Effector memory CD8-positive, alpha-beta T cell (primary cell): ENCODE measurements around the gene STUM.
"Not testable (repeated sequence)": the region's sequence is repeated elsewhere in the genome, so short reads cannot be mapped to it uniquely, and the experiment has no call there.

Experiments
- ATAC-seq: fragments of 150-1000 bp; cut with Tn5 transposase; replicated peaks from 2 replicates; pipeline ENCODE4 v1.10.0; 2021; ENCODE audit warnings: mild to moderate bottlenecking, moderate library complexity
- DNase-seq, 3 experiments: peaks; one replicate each; pipeline ENCODE4 v3.0.0; 2021
- H3K27ac Mint-ChIP-seq, 2 donors: one replicate each; pipeline ENCODE4 v1.8.0; 2022; ENCODE audit warnings: mild to moderate bottlenecking in 2 of 2, mixed read lengths in 2 of 2, moderate library complexity in 2 of 2
- H3K27me3 Mint-ChIP-seq, 2 donors: one replicate each; pipeline ENCODE4 v1.8.0; 2022; ENCODE audit warnings: mixed read lengths in 2 of 2
- H3K36me3 Mint-ChIP-seq: one replicate; pipeline ENCODE4 v1.8.0; 2022; ENCODE audit warnings: mild to moderate bottlenecking, moderate library complexity, mixed read lengths; ENCODE audit not compliant: insufficient read depth
- H3K4me1 Mint-ChIP-seq, 2 donors: one replicate each; pipeline ENCODE4 v1.8.0; 2022; ENCODE audit warnings: low read depth in 2 of 2, mixed read lengths in 2 of 2
- H3K4me3 Mint-ChIP-seq, 2 donors: one replicate each; pipeline ENCODE4 v1.8.0; 2022; ENCODE audit warnings: mild to moderate bottlenecking in 2 of 2, mixed read lengths in 2 of 2, moderate library complexity in 2 of 2
- H3K9me3 Mint-ChIP-seq, 2 donors: one replicate each; pipeline ENCODE4 v1.8.0; 2022; ENCODE audit warnings: mixed read lengths in 2 of 2

STUM gene

GRCh38 chr1:226586650-226587422 lies 38.3 kb downstream of the STUM start:
- no peaks in the 10 kb centered on the region for H3K4me1 Mint-ChIP-seq
- no peaks in the 10 kb centered on the region for H3K36me3 Mint-ChIP-seq
- H3K9me3 Mint-ChIP-seq, result no peaks in the 10 kb centered on the region
- H3K4me3 Mint-ChIP-seq, result no peak overlapping the region
- peaks cover 12 to 25% of the 10 kb centered on the region in 2 donors for H3K27me3 Mint-ChIP-seq
- no peak for ATAC-seq
- no peak overlapping the region for H3K27ac Mint-ChIP-seq
- DNase-seq, result no peak

GRCh38 chr1:226588484-226588883 lies 39.9 kb downstream of the STUM start:
- DNase-seq (no peak), ATAC-seq (no peak)
- Mint-ChIP-seq H3K9me3 (no peaks in the 10 kb centered on the region), H3K4me1 (no peaks in the 10 kb centered on the region), H3K36me3 (no peaks in the 10 kb centered on the region), H3K4me3 (no peak overlapping the region), H3K27me3 (peaks cover 17 to 33% of the 10 kb centered on the region in 2 donors), H3K27ac (no peak overlapping the region)

GRCh38 chr1:226589008-226589733 lies 40.6 kb downstream of the STUM start:
- no peak overlapping the region for H3K4me3 Mint-ChIP-seq
- ATAC-seq (no peak), DNase-seq (no peak)
- H3K27ac Mint-ChIP-seq, result no peak overlapping the region
- H3K9me3 Mint-ChIP-seq, result no peaks in the 10 kb centered on the region
- H3K4me1 Mint-ChIP-seq, result no peaks in the 10 kb centered on the region
- peaks cover 24 to 40% of the 10 kb centered on the region in 2 donors for H3K27me3 Mint-ChIP-seq
- no peaks in the 10 kb centered on the region for H3K36me3 Mint-ChIP-seq

GRCh38 chr1:226590614-226591013 lies 42.0 kb downstream of the STUM start:
- ATAC-seq, result no peak
- Mint-ChIP-seq H3K36me3 (peaks cover 3% of the 10 kb centered on the region), H3K27me3 (peaks cover 27 to 48% of the 10 kb centered on the region in 2 donors), H3K27ac (no peak overlapping the region), H3K4me3 (no peak overlapping the region), H3K4me1 (no peaks in the 10 kb centered on the region), H3K9me3 (no peaks in the 10 kb centered on the region)
- no peak for DNase-seq

GRCh38 chr1:226593541-226593940 lies 45.0 kb downstream of the STUM start:
- Mint-ChIP-seq H3K36me3 (peaks cover 3% of the 10 kb centered on the region), H3K27ac (no peak overlapping the region), H3K4me1 (peaks cover 3 to 4% of the 10 kb centered on the region in 2 donors), H3K27me3 (peaks cover 27 to 60% of the 10 kb centered on the region in 2 donors), H3K4me3 (no peak overlapping the region), H3K9me3 (no peaks in the 10 kb centered on the region)
- no peak for DNase-seq
- no peak for ATAC-seq

- Mint-ChIP-seq H3K4me3 (no peak overlapping the region), H3K4me1 (peaks cover 3 to 4% of the 10 kb centered on the region in 2 donors), H3K27me3 (peaks cover 15 to 65% of the 10 kb centered on the region in 2 donors), H3K9me3 (no peaks in the 10 kb centered on the region), H3K27ac (no peak overlapping the region), H3K36me3 (peaks cover 8% of the 10 kb centered on the region)
- no peak for ATAC-seq
- no peak for DNase-seq
Measured at GRCh38 chr1:226596531-226597165, 48.1 kb downstream of the STUM start.

- Mint-ChIP-seq H3K4me1 (peaks cover 3 to 4% of the 10 kb centered on the region in 2 donors), H3K36me3 (peaks cover 8% of the 10 kb centered on the region), H3K9me3 (no peaks in the 10 kb centered on the region), H3K27me3 (peaks cover 15 to 67% of the 10 kb centered on the region in 2 donors), H3K27ac (no peak overlapping the region), H3K4me3 (no peak overlapping the region)
- ATAC-seq, result no peak
- DNase-seq, result no peak
Measured at GRCh38 chr1:226597616-226598454, 49.3 kb downstream of the STUM start.

- H3K4me1 Mint-ChIP-seq, result peaks cover 3 to 4% of the 10 kb centered on the region in 2 donors
- no peak overlapping the region for H3K4me3 Mint-ChIP-seq
- ATAC-seq, result no peak
- no peak for DNase-seq
- peaks cover 8% of the 10 kb centered on the region for H3K36me3 Mint-ChIP-seq
- no peak overlapping the region for H3K27ac Mint-ChIP-seq
- peaks cover 10 to 63% of the 10 kb centered on the region in 2 donors for H3K27me3 Mint-ChIP-seq
- H3K9me3 Mint-ChIP-seq, result no peaks in the 10 kb centered on the region
Measured at GRCh38 chr1:226598455-226598849, 49.9 kb downstream of the STUM start.

- not testable (repeated sequence) for ATAC-seq, DNase-seq, H3K36me3 Mint-ChIP-seq, H3K4me3 Mint-ChIP-seq, H3K4me1 Mint-ChIP-seq, H3K27ac Mint-ChIP-seq, H3K9me3 Mint-ChIP-seq
- peaks cover 5 to 63% of the 10 kb centered on the region in 2 donors for H3K27me3 Mint-ChIP-seq
Measured at GRCh38 chr1:226598955-226599354, 50.4 kb downstream of the STUM start.

GRCh38 chr1:226599636-226600238 lies 51.2 kb downstream of the STUM start:
- peaks cover 8% of the 10 kb centered on the region for H3K36me3 Mint-ChIP-seq
- H3K4me1 Mint-ChIP-seq, result peaks cover 3 to 4% of the 10 kb centered on the region in 2 donors
- no peak overlapping the region for H3K27ac Mint-ChIP-seq
- H3K9me3 Mint-ChIP-seq, result no peaks in the 10 kb centered on the region
- ATAC-seq (no peak), DNase-seq (no peak)
- no peak overlapping the region for H3K4me3 Mint-ChIP-seq
- H3K27me3 Mint-ChIP-seq, result peaks cover 0 to 63% of the 10 kb centered on the region in 2 donors

- H3K27me3 Mint-ChIP-seq, result peaks cover 0 to 63% of the 10 kb centered on the region in 2 donors
- H3K27ac Mint-ChIP-seq, result no peak overlapping the region
- ATAC-seq, result no peak
Measured at GRCh38 chr1:226600254-226600653, 51.7 kb downstream of the STUM start.

GRCh38 chr1:226601456-226601855 lies 52.9 kb downstream of the STUM start:
- no peak for ATAC-seq
- Mint-ChIP-seq H3K36me3 (peaks cover 5% of the 10 kb centered on the region), H3K27me3 (peaks cover 0 to 70% of the 10 kb centered on the region in 2 donors), H3K27ac (no peak overlapping the region), H3K4me3 (no peak overlapping the region), H3K4me1 (peaks cover 3 to 4% of the 10 kb centered on the region in 2 donors), H3K9me3 (no peaks in the 10 kb centered on the region)
- DNase-seq, result no peak

More at GRCh38 chr1:226600254-226600653, 51.7 kb downstream of the STUM start:
- H3K9me3 Mint-ChIP-seq, result no peaks in the 10 kb centered on the region
- peaks cover 8% of the 10 kb centered on the region for H3K36me3 Mint-ChIP-seq
- H3K4me3 Mint-ChIP-seq, result no peak overlapping the region
- no peak for DNase-seq
- H3K4me1 Mint-ChIP-seq, result peaks cover 3 to 4% of the 10 kb centered on the region in 2 donors
